ENCODE results near the gene ABCB11. TPM values are rescaled to one million over a fixed set of nuclear protein-coding genes. Genes with fewer than 3 reads are reported as not detected.

Gene ABCB11
- total RNA-seq, 1 donor from 2014 or later = not detected

DNA sequence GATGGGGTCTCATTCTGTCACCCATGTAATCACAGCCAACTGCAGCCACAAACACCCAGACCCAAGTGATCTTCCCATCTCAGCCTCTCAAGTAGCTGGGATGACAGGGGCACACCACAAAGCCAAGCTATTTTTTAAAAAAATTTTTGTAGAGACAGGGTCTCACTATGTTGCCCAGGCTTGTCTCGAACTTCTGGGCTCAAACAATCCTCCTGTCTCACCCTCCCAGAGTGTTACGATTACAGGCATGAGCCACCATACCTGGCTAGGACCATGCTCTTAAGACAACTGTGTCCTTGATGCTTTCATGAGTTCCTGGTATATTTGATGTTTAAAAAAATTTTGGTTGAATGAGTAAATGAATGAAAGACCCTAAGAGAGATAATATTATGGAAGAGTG is 19.4 kb downstream of the ABCB11 start:
- DNase-seq (ENCODE audit: extremely low spot score, unreplicated experiment) = no peak
- TF ChIP-seq, protein P1, sequence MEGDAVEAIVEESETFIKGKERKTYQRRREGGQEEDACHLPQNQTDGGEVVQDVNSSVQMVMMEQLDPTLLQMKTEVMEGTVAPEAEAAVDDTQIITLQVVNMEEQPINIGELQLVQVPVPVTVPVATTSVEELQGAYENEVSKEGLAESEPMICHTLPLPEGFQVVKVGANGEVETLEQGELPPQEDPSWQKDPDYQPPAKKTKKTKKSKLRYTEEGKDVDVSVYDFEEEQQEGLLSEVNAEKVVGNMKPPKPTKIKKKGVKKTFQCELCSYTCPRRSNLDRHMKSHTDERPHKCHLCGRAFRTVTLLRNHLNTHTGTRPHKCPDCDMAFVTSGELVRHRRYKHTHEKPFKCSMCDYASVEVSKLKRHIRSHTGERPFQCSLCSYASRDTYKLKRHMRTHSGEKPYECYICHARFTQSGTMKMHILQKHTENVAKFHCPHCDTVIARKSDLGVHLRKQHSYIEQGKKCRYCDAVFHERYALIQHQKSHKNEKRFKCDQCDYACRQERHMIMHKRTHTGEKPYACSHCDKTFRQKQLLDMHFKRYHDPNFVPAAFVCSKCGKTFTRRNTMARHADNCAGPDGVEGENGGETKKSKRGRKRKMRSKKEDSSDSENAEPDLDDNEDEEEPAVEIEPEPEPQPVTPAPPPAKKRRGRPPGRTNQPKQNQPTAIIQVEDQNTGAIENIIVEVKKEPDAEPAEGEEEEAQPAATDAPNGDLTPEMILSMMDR (IDR thresholded peaks at IDR 0.05) = no peak
- Mint-ChIP-seq H3K36me3 (ENCODE audit: unreplicated experiment) (no peaks in the 10 kb centered on the region), H3K27me3 (ENCODE audit: unreplicated experiment) (no peaks in the 10 kb centered on the region), H3K4me1 (ENCODE audit: unreplicated experiment) (peaks cover 2% of the 10 kb centered on the region), H3K4me3 (ENCODE audit: unreplicated experiment) (no peak overlapping the region), H3K9me3 (ENCODE audit: unreplicated experiment) (no peaks in the 10 kb centered on the region), H3K27ac (ENCODE audit: unreplicated experiment) (no peak overlapping the region)

DNA sequence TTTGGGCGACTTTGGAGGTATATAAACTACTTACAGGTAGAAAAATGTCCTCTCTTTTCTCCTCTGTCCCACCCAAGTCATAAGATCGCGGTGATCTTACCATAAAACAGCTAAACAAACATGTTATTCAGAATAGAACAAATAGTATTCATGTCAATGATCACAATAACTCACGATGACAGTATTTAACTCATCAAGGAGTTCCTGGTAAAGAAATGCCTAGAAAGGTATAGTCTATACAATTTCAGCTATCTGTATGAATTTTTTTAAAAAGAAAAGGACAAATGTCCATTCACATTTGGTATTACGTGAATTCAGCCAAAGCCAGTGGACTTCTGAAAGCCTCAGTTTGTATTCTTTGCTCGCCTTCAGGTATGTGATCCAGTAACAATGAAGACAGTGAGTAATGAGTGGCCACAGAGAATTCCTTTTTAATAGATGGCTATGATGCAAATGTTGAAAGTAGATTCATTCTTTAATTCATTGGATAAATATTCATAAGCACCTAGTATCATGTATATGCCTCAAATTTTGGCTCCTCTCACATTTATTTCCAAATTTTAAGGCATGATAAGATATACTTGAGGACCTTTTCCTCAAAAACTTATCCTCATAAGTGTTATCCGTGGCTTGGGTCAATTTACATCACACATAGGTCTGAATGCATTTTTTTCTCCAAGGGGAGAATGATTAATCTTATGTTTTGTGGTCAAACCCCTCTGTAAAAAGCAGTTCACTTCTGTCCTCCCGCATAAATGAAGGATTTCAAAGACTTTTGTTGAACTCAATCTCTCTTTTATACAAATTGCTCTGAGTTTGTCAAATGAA is 20.3 kb downstream of the ABCB11 start:
- peaks cover 2% of the 10 kb centered on the region for H3K4me1 Mint-ChIP-seq (ENCODE audit: unreplicated experiment)
- H3K9me3 Mint-ChIP-seq (ENCODE audit: unreplicated experiment) = no peaks in the 10 kb centered on the region
- no peak overlapping the region for H3K27ac Mint-ChIP-seq (ENCODE audit: unreplicated experiment)
- H3K36me3 Mint-ChIP-seq (ENCODE audit: unreplicated experiment) = no peaks in the 10 kb centered on the region
- no peak overlapping the region for H3K4me3 Mint-ChIP-seq (ENCODE audit: unreplicated experiment)
- H3K27me3 Mint-ChIP-seq (ENCODE audit: unreplicated experiment) = no peaks in the 10 kb centered on the region
- DNase-seq (ENCODE audit: extremely low spot score, unreplicated experiment) = no peak
- TF ChIP-seq, protein P1 (IDR thresholded peaks at IDR 0.05) = no peak

DNA sequence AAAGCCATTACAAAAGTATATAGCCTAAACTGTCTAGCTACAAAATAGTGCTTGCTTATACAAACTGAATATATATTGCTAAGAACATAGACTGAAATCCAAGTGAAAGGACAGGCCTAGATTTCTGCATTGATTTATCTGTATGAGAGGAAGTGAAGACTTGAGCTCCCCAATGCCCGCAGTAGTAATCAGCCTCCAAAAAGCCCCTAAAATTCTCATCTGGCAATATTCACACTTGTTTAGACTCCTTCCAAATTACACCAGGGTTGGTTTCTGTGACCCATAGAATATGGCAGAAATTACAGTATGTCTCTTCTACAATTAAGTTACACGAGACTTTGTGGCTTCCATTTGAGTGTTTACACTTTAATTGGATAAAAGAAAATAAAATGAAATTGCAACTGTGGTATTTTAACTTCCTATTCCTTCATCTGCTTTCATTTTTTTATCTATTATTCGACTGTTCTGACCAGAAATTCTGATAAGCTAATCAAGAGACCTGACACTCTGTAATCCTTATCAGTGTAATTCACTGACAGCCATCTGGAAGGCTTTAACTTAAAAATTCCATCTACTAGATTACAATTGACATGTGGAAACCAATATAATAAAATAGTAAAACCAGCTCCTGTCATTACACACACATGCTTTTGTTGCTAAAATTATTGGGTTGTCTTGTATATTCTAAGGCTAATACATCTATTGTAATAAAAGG is 21.1 kb downstream of the ABCB11 start:
- no peak overlapping the region for H3K4me3 Mint-ChIP-seq (ENCODE audit: unreplicated experiment)
- H3K9me3 Mint-ChIP-seq (ENCODE audit: unreplicated experiment) = no peaks in the 10 kb centered on the region
- no peak overlapping the region for H3K27ac Mint-ChIP-seq (ENCODE audit: unreplicated experiment)
- TF ChIP-seq, protein P1 (IDR thresholded peaks at IDR 0.05) = no peak
- peaks cover 2% of the 10 kb centered on the region for H3K4me1 Mint-ChIP-seq (ENCODE audit: unreplicated experiment)
- no peak for DNase-seq (ENCODE audit: extremely low spot score, unreplicated experiment)
- H3K36me3 Mint-ChIP-seq (ENCODE audit: unreplicated experiment) = no peaks in the 10 kb centered on the region
- H3K27me3 Mint-ChIP-seq (ENCODE audit: unreplicated experiment) = no peaks in the 10 kb centered on the region

- H3K27ac Mint-ChIP-seq (ENCODE audit: unreplicated experiment) = no peak overlapping the region
- DNase-seq (ENCODE audit: extremely low spot score, unreplicated experiment) = no peak
- no peak overlapping the region for H3K4me3 Mint-ChIP-seq (ENCODE audit: unreplicated experiment)
- peaks cover 6% of the 10 kb centered on the region for H3K9me3 Mint-ChIP-seq (ENCODE audit: unreplicated experiment)
- H3K27me3 Mint-ChIP-seq (ENCODE audit: unreplicated experiment) = no peaks in the 10 kb centered on the region
- TF ChIP-seq, protein P1 (IDR thresholded peaks at IDR 0.05) = no peak
- H3K36me3 Mint-ChIP-seq (ENCODE audit: unreplicated experiment) = no peaks in the 10 kb centered on the region
- H3K4me1 Mint-ChIP-seq (ENCODE audit: unreplicated experiment) = peaks cover 2% of the 10 kb centered on the region
These were observed 23.2 kb downstream of the ABCB11 start for GRCh38 chr2:169007941-169008340.

GRCh38 chr2:169007356-169007755 is 23.8 kb downstream of the ABCB11 start:
- peaks cover 9% of the 10 kb centered on the region for H3K9me3 Mint-ChIP-seq (ENCODE audit: unreplicated experiment)
- H3K4me3 Mint-ChIP-seq (ENCODE audit: unreplicated experiment) = no peak overlapping the region
- no peaks in the 10 kb centered on the region for H3K27me3 Mint-ChIP-seq (ENCODE audit: unreplicated experiment)
- H3K27ac Mint-ChIP-seq (ENCODE audit: unreplicated experiment) = no peak overlapping the region
- no peaks in the 10 kb centered on the region for H3K36me3 Mint-ChIP-seq (ENCODE audit: unreplicated experiment)
- TF ChIP-seq, protein P1 (IDR thresholded peaks at IDR 0.05) = no peak
- peaks cover 2% of the 10 kb centered on the region for H3K4me1 Mint-ChIP-seq (ENCODE audit: unreplicated experiment)
- DNase-seq (ENCODE audit: extremely low spot score, unreplicated experiment) = no peak

Data from osteocyte (in vitro differentiated cells).